HFFc6 (cell line): ENCODE measurements around the gene NPL. TPM values are rescaled to one million over a fixed set of nuclear protein-coding genes. Genes with fewer than 3 reads are reported as not detected.
A peak's percentile ranks its signal among the peaks of the same experiment; 100 is the strongest.

Source experiments
- DNase-seq: peaks from one replicate; pipeline ENCODE4 v3.0.0-alpha.2; 2018
- H3K27ac Mint-ChIP-seq: 2 replicates; pipeline ENCODE4 v1.8.0; 2020; ENCODE audit warnings: mild to moderate bottlenecking, mixed read lengths
- H3K27me3 Mint-ChIP-seq: 2 replicates; pipeline ENCODE4 v1.8.0; 2021; ENCODE audit warnings: mild to moderate bottlenecking, moderate library complexity, mixed read lengths; ENCODE audit not compliant: insufficient read depth
- H3K36me3 Mint-ChIP-seq: 2 replicates; pipeline ENCODE4 v1.8.0; 2021; ENCODE audit warnings: low read depth, mixed read lengths
- H3K4me1 Mint-ChIP-seq: 2 replicates; pipeline ENCODE4 v1.8.0; 2020; ENCODE audit warnings: low read depth, mixed read lengths
- H3K4me3 Mint-ChIP-seq: 2 replicates; pipeline ENCODE4 v1.8.0; 2020; ENCODE audit warnings: mild to moderate bottlenecking, moderate library complexity, mixed read lengths
- H3K9me3 Mint-ChIP-seq: 2 replicates; pipeline ENCODE4 v1.8.0; 2020; ENCODE audit warnings: mild to moderate bottlenecking, mixed read lengths
- total RNA-seq, 6 experiments: library from RNA; stranded (reverse); fragmentation: NEBNext Ultra II Directional; extraction: Animal tissue kit (Norgen Biotek cat#: 25700); gene quantifications; 2 replicates in 1 of 6; 3 replicates in 5 of 6; pipeline ENCODE4 v1.2.3, GENCODE V29; 2021
- TF ChIP-seq, protein P1 (sequence below): fragments of 200-600 bp; sonication (generic); IDR thresholded peaks from 2 replicates; pipeline ENCODE4 v1.5.0; 2021; ENCODE audit warnings: antibody characterized with exemption, mild to moderate bottlenecking

NPL gene
- total RNA-seq, 6 experiments from 2014 or later = 1.2 to 2.0 (median 1.5) TPM

DNA sequence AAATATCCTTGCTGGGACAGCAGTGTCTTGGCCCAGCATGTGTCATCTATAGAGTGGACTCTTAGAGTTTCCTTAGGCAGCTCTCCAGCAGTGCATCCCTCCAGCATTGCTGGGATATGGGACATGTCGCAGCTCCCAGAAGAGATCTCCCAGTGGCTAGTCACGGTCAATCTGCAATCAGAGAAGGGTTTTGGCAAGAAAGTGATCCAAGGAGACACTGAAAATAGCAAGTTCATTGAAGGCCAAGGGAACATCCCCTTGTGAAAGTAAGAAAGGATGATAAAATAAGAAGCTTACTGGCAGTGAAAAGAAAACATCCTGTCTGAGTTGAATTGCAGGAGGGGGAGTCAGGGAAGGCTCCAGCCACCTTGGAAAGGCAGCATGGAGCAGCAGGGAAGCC, 19.3 kb upstream of the NPL start:
- H3K27me3 Mint-ChIP-seq = peaks cover 19% of the 10 kb centered on the region
- no peaks in the 10 kb centered on the region for H3K9me3 Mint-ChIP-seq
- no peaks in the 10 kb centered on the region; the same call in 1 of the 2 replicates for H3K4me1 Mint-ChIP-seq
- H3K4me3 Mint-ChIP-seq = no peak overlapping the region
- TF ChIP-seq, protein P1, sequence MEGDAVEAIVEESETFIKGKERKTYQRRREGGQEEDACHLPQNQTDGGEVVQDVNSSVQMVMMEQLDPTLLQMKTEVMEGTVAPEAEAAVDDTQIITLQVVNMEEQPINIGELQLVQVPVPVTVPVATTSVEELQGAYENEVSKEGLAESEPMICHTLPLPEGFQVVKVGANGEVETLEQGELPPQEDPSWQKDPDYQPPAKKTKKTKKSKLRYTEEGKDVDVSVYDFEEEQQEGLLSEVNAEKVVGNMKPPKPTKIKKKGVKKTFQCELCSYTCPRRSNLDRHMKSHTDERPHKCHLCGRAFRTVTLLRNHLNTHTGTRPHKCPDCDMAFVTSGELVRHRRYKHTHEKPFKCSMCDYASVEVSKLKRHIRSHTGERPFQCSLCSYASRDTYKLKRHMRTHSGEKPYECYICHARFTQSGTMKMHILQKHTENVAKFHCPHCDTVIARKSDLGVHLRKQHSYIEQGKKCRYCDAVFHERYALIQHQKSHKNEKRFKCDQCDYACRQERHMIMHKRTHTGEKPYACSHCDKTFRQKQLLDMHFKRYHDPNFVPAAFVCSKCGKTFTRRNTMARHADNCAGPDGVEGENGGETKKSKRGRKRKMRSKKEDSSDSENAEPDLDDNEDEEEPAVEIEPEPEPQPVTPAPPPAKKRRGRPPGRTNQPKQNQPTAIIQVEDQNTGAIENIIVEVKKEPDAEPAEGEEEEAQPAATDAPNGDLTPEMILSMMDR = no peak
- DNase-seq = no peak
- no peak overlapping the region for H3K27ac Mint-ChIP-seq
- no peaks in the 10 kb centered on the region for H3K36me3 Mint-ChIP-seq

DNA sequence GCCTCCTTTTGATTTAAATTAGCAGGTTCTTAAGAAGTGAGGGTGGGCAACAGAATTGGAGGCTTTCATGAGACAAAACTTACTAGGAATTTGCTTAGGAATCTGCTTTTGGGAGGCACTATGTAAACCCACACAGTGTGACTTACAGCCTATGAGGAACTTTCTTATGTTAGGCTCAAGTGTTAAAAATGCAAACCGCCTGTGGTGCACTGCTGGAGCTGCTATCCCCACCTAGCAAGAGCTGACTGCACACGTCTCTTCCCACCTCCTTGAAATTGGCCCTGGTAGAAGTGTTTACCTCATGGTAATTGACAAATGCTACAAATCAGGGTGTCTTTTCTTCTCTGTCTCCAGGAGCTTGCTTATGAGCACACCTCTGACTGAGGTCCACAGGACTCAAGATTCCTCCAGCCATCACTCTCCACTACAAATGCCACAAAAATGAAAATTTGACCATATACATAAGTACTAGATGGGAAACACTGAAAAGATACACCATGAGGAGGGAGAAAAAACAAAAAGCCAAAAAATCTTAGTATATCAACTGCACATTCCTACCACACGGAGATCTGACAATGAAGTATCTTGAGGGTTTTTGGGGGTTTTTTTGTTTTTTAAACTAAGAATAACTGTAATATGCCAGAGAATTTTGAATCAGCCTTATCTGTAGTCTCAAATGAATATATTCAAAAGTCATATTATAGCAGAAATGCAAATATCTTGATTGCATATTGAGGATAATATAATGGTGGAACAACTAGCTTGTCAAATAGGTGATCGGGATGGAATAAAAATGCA, 18.2 kb upstream of the NPL start:
- Mint-ChIP-seq H3K9me3 (no peaks in the 10 kb centered on the region), H3K4me3 (no peak overlapping the region), H3K27ac (no peak overlapping the region), H3K4me1 (no peaks in the 10 kb centered on the region; the same call in 1 of the 2 replicates), H3K27me3 (peaks cover 14% of the 10 kb centered on the region), H3K36me3 (no peaks in the 10 kb centered on the region)
- no peak for DNase-seq
- TF ChIP-seq, protein P1 = peak; percentile 63

DNA sequence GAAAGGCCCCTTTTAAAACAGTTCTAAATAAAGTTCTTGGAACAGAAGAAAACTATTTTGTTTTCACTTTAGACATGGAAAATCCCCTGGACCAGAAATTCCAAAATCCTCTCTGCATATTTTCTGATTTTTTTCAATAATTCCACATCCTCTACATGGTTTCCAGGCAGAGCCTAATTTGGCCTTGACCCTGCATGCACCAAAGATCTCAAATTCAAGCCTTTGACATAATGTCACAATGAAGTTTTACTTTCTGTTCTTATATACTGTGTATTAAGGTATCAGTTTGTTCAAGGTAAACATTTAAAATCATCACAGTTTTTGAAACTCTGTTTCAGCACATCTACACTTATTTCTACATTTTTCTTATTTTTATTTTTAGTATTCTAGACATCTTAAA, 12.2 kb upstream of the NPL start:
- DNase-seq = no peak
- peaks cover 1% of the 10 kb centered on the region; the same call in 1 of the 2 replicates for H3K27me3 Mint-ChIP-seq
- no peak overlapping the region for H3K4me3 Mint-ChIP-seq
- no peaks in the 10 kb centered on the region for H3K9me3 Mint-ChIP-seq
- peaks cover 8% of the 10 kb centered on the region; the same call in 1 of the 2 replicates for H3K4me1 Mint-ChIP-seq
- H3K36me3 Mint-ChIP-seq = no peaks in the 10 kb centered on the region
- no peak overlapping the region for H3K27ac Mint-ChIP-seq
- TF ChIP-seq, protein P1 = no peak

DNA sequence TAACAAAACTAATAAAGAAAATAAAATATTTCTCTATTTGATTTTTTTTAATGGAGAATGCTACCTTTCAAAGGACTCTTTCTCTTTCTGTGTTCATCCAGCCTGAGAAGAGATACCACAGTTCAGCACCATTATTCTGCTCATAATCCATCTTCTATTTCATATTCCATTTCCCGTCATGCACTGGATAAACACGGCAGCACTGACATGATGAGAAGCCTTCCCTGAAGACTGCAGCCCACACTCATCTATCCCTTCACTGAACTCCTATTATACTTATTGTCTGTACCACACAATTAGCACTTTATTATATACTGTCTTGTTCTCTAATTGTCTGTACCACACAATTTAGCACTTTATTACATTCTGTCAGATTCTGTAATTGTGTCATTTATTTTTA, 10.7 kb upstream of the NPL start:
- Mint-ChIP-seq H3K4me1 (peaks cover 8% of the 10 kb centered on the region; the same call in 1 of the 2 replicates), H3K27ac (no peak overlapping the region), H3K36me3 (no peaks in the 10 kb centered on the region), H3K27me3 (peaks cover 1% of the 10 kb centered on the region; the same call in 1 of the 2 replicates), H3K9me3 (no peaks in the 10 kb centered on the region), H3K4me3 (no peak overlapping the region)
- TF ChIP-seq, protein P1 = no peak
- no peak for DNase-seq

DNA sequence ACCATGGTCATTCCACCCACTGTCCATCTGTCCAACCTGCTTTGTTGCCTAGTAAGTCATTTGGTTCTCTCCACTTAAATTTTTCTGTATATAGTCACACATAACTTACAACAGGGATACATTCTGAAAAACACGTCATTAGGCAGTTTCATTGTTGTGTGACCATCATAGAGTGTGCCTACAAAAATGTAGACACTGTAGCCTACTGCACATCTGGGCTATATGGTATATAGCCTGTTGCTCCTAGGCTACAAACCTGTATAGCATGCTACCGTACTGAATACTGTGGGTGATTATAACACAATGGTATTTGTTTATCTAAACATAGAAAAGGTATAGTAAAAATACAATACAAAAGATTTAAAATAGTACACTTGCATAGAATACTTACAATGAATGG, 10.0 kb upstream of the NPL start:
- H3K4me3 Mint-ChIP-seq = no peak overlapping the region
- no peak for DNase-seq

More for the DNA sequence above, 10.0 kb upstream of the NPL start:
- H3K27ac Mint-ChIP-seq = no peak overlapping the region
- no peaks in the 10 kb centered on the region for H3K9me3 Mint-ChIP-seq
- TF ChIP-seq, protein P1 = no peak
- H3K27me3 Mint-ChIP-seq = peaks cover 1% of the 10 kb centered on the region
- no peaks in the 10 kb centered on the region for H3K36me3 Mint-ChIP-seq
- peaks cover 8% of the 10 kb centered on the region; the same call in 1 of the 2 replicates for H3K4me1 Mint-ChIP-seq
